NCI-H146 treated with DMSO at 0.1 percent for 48 hours (cell line): ENCODE results near the gene FBXO21.
"Not testable (repeated sequence)": the region's sequence is repeated elsewhere in the genome, so short reads cannot be mapped to it uniquely, and the experiment has no call there.

Experiments
- DNase-seq: peaks from one replicate; lab custom pipeline; 2025; ENCODE audit not compliant: unreplicated experiment; lab: John Stamatoyannopoulos, UW

FBXO21 gene

GRCh38 chr12:117109943-117110635 is 80.2 kb downstream of the FBXO21 start:
- no peak for DNase-seq

GRCh38 chr12:117105902-117106301 is 84.4 kb downstream of the FBXO21 start:
- DNase-seq: no peak

GRCh38 chr12:117104003-117104402 is 86.3 kb downstream of the FBXO21 start:
- not testable (repeated sequence) for DNase-seq

GRCh38 chr12:117102800-117103181 is 87.5 kb downstream of the FBXO21 start:
- DNase-seq: no peak

- peak; percentile 38 for DNase-seq
Observed at GRCh38 chr12:117101953-117102799, 88.1 kb downstream of the FBXO21 start.

- no peak for DNase-seq
Observed at GRCh38 chr12:117100851-117101673, 89.2 kb downstream of the FBXO21 start.

- DNase-seq: no peak
Observed at GRCh38 chr12:117100251-117100650, 90.0 kb downstream of the FBXO21 start.

GRCh38 chr12:117098361-117099217 is 91.7 kb downstream of the FBXO21 start:
- DNase-seq: no peak

- DNase-seq: no peak
Observed at GRCh38 chr12:117098024-117098360, 92.3 kb downstream of the FBXO21 start.

GRCh38 chr12:117097159-117097558 is 93.1 kb downstream of the FBXO21 start:
- peak; percentile 32 for DNase-seq

- no peak for DNase-seq
Observed at GRCh38 chr12:117096501-117097042, 93.7 kb downstream of the FBXO21 start.

GRCh38 chr12:117095191-117095590 is 95.1 kb downstream of the FBXO21 start:
- DNase-seq: not testable (repeated sequence)

- DNase-seq: no peak
Observed at GRCh38 chr12:117093918-117094630, 96.2 kb downstream of the FBXO21 start.

GRCh38 chr12:117093431-117093830 is 96.8 kb downstream of the FBXO21 start:
- DNase-seq: no peak

- DNase-seq: no peak
Observed at GRCh38 chr12:117092886-117093285, 97.4 kb downstream of the FBXO21 start.

GRCh38 chr12:117092511-117092780 is 97.8 kb downstream of the FBXO21 start:
- no peak for DNase-seq
